GM19328 (cell line): ENCODE measurements around the gene SENP2.
"Not testable (repeated sequence)": the region's sequence is repeated elsewhere in the genome, so short reads cannot be mapped to it uniquely, and the experiment has no call there.

Experiments
- ATAC-seq: cut with Tn5 transposase; IDR thresholded peaks from one replicate; pipeline ENCODE4 v1.9.1; 2021; ENCODE audit warnings: mild to moderate bottlenecking, moderate library complexity; ENCODE audit not compliant: unreplicated experiment

SENP2 gene

GRCh38 chr3:185585859-185586685 is at the start of gene SENP2:
SENP2 (plus strand) TSS chr3:185586295; CDS start chr3:185586414, 119 bp downstream.
- ATAC-seq = peak; percentile 95

GRCh38 chr3:185537369-185537970 is 48.6 kb upstream of the SENP2 start:
- ATAC-seq = peak; percentile 98

GRCh38 chr3:185539934-185540333 is 46.2 kb upstream of the SENP2 start:
- ATAC-seq = no peak

- ATAC-seq = no peak
Observed at GRCh38 chr3:185540695-185541094, 45.4 kb upstream of the SENP2 start.

GRCh38 chr3:185549122-185549521 is 37.0 kb upstream of the SENP2 start:
- ATAC-seq = no peak

- no peak for ATAC-seq
Observed at GRCh38 chr3:185549651-185550111, 36.4 kb upstream of the SENP2 start.

GRCh38 chr3:185552358-185552877 is 33.7 kb upstream of the SENP2 start, which contains the start of gene LIPH:
LIPH (minus strand) TSS chr3:185552588; CDS start chr3:185552471, 117 bp downstream.
- ATAC-seq = no peak

- ATAC-seq = no peak
Observed at GRCh38 chr3:185555101-185555501, 31.0 kb upstream of the SENP2 start.

GRCh38 chr3:185555860-185556347 is 30.2 kb upstream of the SENP2 start:
- no peak for ATAC-seq

GRCh38 chr3:185556640-185557039 is 29.5 kb upstream of the SENP2 start:
- ATAC-seq = not testable (repeated sequence)

GRCh38 chr3:185558395-185558794 is 27.7 kb upstream of the SENP2 start:
- ATAC-seq = no peak

GRCh38 chr3:185559706-185560090 is 26.4 kb upstream of the SENP2 start:
- ATAC-seq = no peak

- ATAC-seq = no peak
Observed at GRCh38 chr3:185560676-185561075, 25.4 kb upstream of the SENP2 start.

- ATAC-seq = no peak
Observed at GRCh38 chr3:185561374-185561943, 24.6 kb upstream of the SENP2 start.

GRCh38 chr3:185561958-185562357 is 24.1 kb upstream of the SENP2 start:
- ATAC-seq = no peak

GRCh38 chr3:185572183-185572582 is 13.9 kb upstream of the SENP2 start:
- ATAC-seq = no peak

- ATAC-seq = not testable (repeated sequence)
Observed at GRCh38 chr3:185575108-185575869, 10.8 kb upstream of the SENP2 start.

- no peak for ATAC-seq
Observed at GRCh38 chr3:185582236-185582635, 3.9 kb upstream of the SENP2 start.

GRCh38 chr3:185582871-185583270 is 3.2 kb upstream of the SENP2 start:
- no peak for ATAC-seq

- no peak for ATAC-seq
Observed at GRCh38 chr3:185583925-185584324, 2.2 kb upstream of the SENP2 start.

GRCh38 chr3:185584686-185585085 is 1.4 kb upstream of the SENP2 start:
- no peak for ATAC-seq
